SK-N-SH (cell line): ENCODE data around the gene TMEM167A. TPM values are rescaled to one million over a fixed set of nuclear protein-coding genes. Genes with fewer than 3 reads are reported as not detected.
A peak's percentile ranks its signal among the peaks of the same experiment; 100 is the strongest.

ENCODE experiments used
- CTCF ChIA-PET: fragments of 300-600, 350-600 bp; formaldehyde crosslinking; extraction: SDS; loops from one replicate; lab custom pipeline; 2021; lab: Yijun Ruan, JAX
- POLR2A ChIA-PET: fragments of 350-600 bp; sonication (Branson Sonifier 250); formaldehyde crosslinking; extraction: SDS; loops from one replicate; lab custom pipeline; 2020; ENCODE audit warnings: antibody characterized with exemption, inconsistent platforms; lab: Yijun Ruan, JAX
- DNase-seq: peaks from one replicate; pipeline ENCODE4 v3.0.0; 2012
- H2AFZ ChIP-seq: fragments of 200-600 bp; sonication (generic); 2 replicates; pipeline ENCODE4 v1.8.1; 2016; ENCODE audit warnings: antibody characterized with exemption, mild to moderate bottlenecking, low read depth
- H3F3A ChIP-seq: fragments of 200-600 bp; sonication (generic); replicated peaks from 2 replicates; pipeline ENCODE3; 2016; ENCODE audit warnings: antibody characterized with exemption, mild to moderate bottlenecking; ENCODE audit not compliant: insufficient read depth
- H3K27ac ChIP-seq, 2 experiments: fragments of 200-500 bp in 1 of 2; fragments of 200-600 bp in 1 of 2; sonication (Bioruptor generic) in 1 of 2; sonication (generic), shearing (Covaris generic) in 1 of 2; 2 replicates each; pipeline versions ENCODE4 v1.5.1 to v1.6.1; 2014 to 2016; ENCODE audit warnings: low read depth in 2 of 2, inconsistent platforms in 1 of 2, low read length in 1 of 2, mild to moderate bottlenecking in 1 of 2, mixed read lengths in 1 of 2
- H3K27me3 ChIP-seq: fragments of 200-600 bp; sonication (generic), shearing (Covaris generic); 2 replicates; pipeline ENCODE4 v1.6.1; 2016; ENCODE audit warnings: mixed run types; ENCODE audit not compliant: insufficient read depth
- H3K36me3 ChIP-seq, 2 experiments: fragments of 200-500 bp in 1 of 2; fragments of 200-600 bp in 1 of 2; sonication (Bioruptor generic) in 1 of 2; sonication (generic) in 1 of 2; replicated peaks in 1 of 2; 2 replicates each; pipeline versions ENCODE3 to v1.5.1; 2014 to 2016; ENCODE audit warnings: low read length in 1 of 2, mild to moderate bottlenecking in 1 of 2; ENCODE audit not compliant: insufficient read depth in 2 of 2, control insufficient read depth in 1 of 2
- H3K4me1 ChIP-seq, 2 experiments: fragments of 200-500 bp in 1 of 2; fragments of 200-600 bp in 1 of 2; sonication (Bioruptor generic) in 1 of 2; sonication (generic), shearing (Covaris generic) in 1 of 2; 2 replicates each; pipeline versions ENCODE4 v1.5.1 to v1.6.1; 2014 to 2016; ENCODE audit warnings: low read depth in 1 of 2, low read length in 1 of 2, mixed run types in 1 of 2; ENCODE audit not compliant: insufficient read depth in 2 of 2, control insufficient read depth in 1 of 2
- H3K4me2 ChIP-seq: fragments of 200-600 bp; sonication (generic), shearing (Covaris generic); 2 replicates; pipeline ENCODE4 v1.6.1; 2017; ENCODE audit warnings: mixed run types
- H3K4me3 ChIP-seq, 2 experiments: fragments of 200-500 bp in 1 of 2; fragments of 200-600 bp in 1 of 2; sonication (Bioruptor generic) in 1 of 2; sonication (generic), shearing (Covaris generic) in 1 of 2; 2 replicates each; pipeline versions ENCODE4 v1.5.1 to v1.8.1; 2014 to 2016; ENCODE audit warnings: low read depth in 2 of 2, inconsistent platforms in 1 of 2, low read length in 1 of 2, mild to moderate bottlenecking in 1 of 2, mixed read lengths in 1 of 2, moderate library complexity in 1 of 2
- H3K79me2 ChIP-seq: fragments of 200-600 bp; sonication (generic); 2 replicates; pipeline ENCODE4 v1.8.1; 2017; ENCODE audit warnings: mild to moderate bottlenecking; ENCODE audit not compliant: insufficient read depth
- H3K9ac ChIP-seq: fragments of 200-600 bp; sonication (generic); 2 replicates; pipeline ENCODE4 v1.6.1; 2017; ENCODE audit warnings: mixed run types
- H3K9me2 ChIP-seq: fragments of 200-600 bp; sonication (generic); 2 replicates; pipeline ENCODE4 v1.6.1; 2017; ENCODE audit warnings: mixed run types
- H3K9me3 ChIP-seq: fragments of 200-600 bp; sonication (generic); 2 replicates; pipeline ENCODE4 v1.6.1; 2017; ENCODE audit warnings: mixed run types, mild to moderate bottlenecking, moderate library complexity
- H4K20me1 ChIP-seq: fragments of 200-600 bp; sonication (generic); 2 replicates; pipeline ENCODE4 v1.6.1; 2017; ENCODE audit warnings: mild to moderate bottlenecking, mixed run types; ENCODE audit not compliant: insufficient read depth
- CHD2 ChIP-seq: fragments of 150-350 bp; IDR thresholded peaks from 2 replicates; pipeline ENCODE4 v1.6.1; 2018; ENCODE audit warnings: low read length; ENCODE audit not compliant: partially characterized antibody
- ELF1 ChIP-seq: IDR thresholded peaks from 2 replicates; pipeline ENCODE4 v1.4.0; 2012
- EP300 ChIP-seq, 2 experiments: IDR thresholded peaks; 2 replicates each; pipeline versions ENCODE4 v1.4.0 to v1.6.1; 2012; ENCODE audit warnings: borderline replicate concordance in 1 of 2, low read depth in 1 of 2, low read length in 1 of 2
- FOXM1 ChIP-seq: IDR thresholded peaks from 2 replicates; pipeline ENCODE4 v1.4.0; 2012; ENCODE audit warnings: low read depth, mild to moderate bottlenecking
- GABPA ChIP-seq: IDR thresholded peaks from 2 replicates; pipeline ENCODE4 v1.4.0; 2012; ENCODE audit warnings: low read depth, mild to moderate bottlenecking
- GATA2 ChIP-seq: sonication (generic); formaldehyde crosslinking; IDR thresholded peaks from 2 replicates; pipeline ENCODE4 v1.5.0; 2020; ENCODE audit warnings: mild to moderate bottlenecking, missing genetic modification reagents
- MEF2A ChIP-seq: IDR thresholded peaks from 2 replicates; pipeline ENCODE4 v1.4.0; 2012; ENCODE audit warnings: low read depth, borderline replicate concordance
- MXI1 ChIP-seq: IDR thresholded peaks from 2 replicates; pipeline ENCODE4 v1.6.1; 2012; ENCODE audit warnings: mild to moderate bottlenecking, low read depth, low read length, improper control_type of control experiment
- NFIC ChIP-seq: IDR thresholded peaks from 2 replicates; pipeline ENCODE4 v1.4.0; 2012; ENCODE audit warnings: borderline replicate concordance
- PBX3 ChIP-seq: IDR thresholded peaks from 2 replicates; pipeline ENCODE4; 2012
- POLR2AphosphoS5 ChIP-seq: IDR thresholded peaks from 2 replicates; pipeline ENCODE4 v1.6.1; 2012; ENCODE audit warnings: low read depth, low read length
- RCOR1 ChIP-seq: fragments of 150-350 bp; IDR thresholded peaks from 2 replicates; pipeline ENCODE4 v1.6.1; 2017; ENCODE audit warnings: antibody characterized with exemption, low read length
- REST ChIP-seq: IDR thresholded peaks from 2 replicates; pipeline ENCODE4 v1.6.1; 2012; ENCODE audit warnings: mild to moderate bottlenecking, low read depth, low read length, moderate library complexity
- RFX5 ChIP-seq: IDR thresholded peaks from 2 replicates; pipeline ENCODE4 v1.6.1; 2012; ENCODE audit warnings: mild to moderate bottlenecking, improper control_type of control experiment, low read length
- SIN3A ChIP-seq: IDR thresholded peaks from 2 replicates; pipeline ENCODE4 v1.6.1; 2012; ENCODE audit warnings: low read depth, mild to moderate bottlenecking, low read length, moderate library complexity, borderline replicate concordance
- SMC3 ChIP-seq: IDR thresholded peaks from 2 replicates; pipeline ENCODE4 v1.6.1; 2012; ENCODE audit warnings: low read depth, low read length, improper control_type of control experiment
- TCF12 ChIP-seq: IDR thresholded peaks from 2 replicates; pipeline ENCODE4 v1.4.0; 2012
- TEAD4 ChIP-seq: IDR thresholded peaks from 2 replicates; pipeline ENCODE4 v1.4.0; 2012; ENCODE audit warnings: mild to moderate bottlenecking, borderline replicate concordance; ENCODE audit not compliant: insufficient read depth
- USF1 ChIP-seq: IDR thresholded peaks from 2 replicates; pipeline ENCODE4 v1.4.0; 2012; ENCODE audit warnings: low read depth, borderline replicate concordance
- WGBS: methylation state at CpG from one replicate; pipeline ENCODE4 v1.1.6; 2017; ENCODE audit warnings: low lambda C conversion rate; 5-methylcytosine and 5-hydroxymethylcytosine counted together
- polyA plus RNA-seq, 3 experiments: library from polyadenylated mRNA; depleted of rRNA; stranded (reverse); fragments of >200 nt; gene quantifications; 2 replicates each; pipeline ENCODE4 v1.2.3, GENCODE V29; 2012
- TF ChIP-seq, protein P1 (sequence below): IDR thresholded peaks from 2 replicates; pipeline ENCODE4 v1.4.0; 2012; ENCODE audit warnings: low read depth, borderline replicate concordance

TMEM167A gene
- polyA plus RNA-seq, 1 of the 3 experiments (the other 2 are of a cell fraction): 23.7 TPM

- CTCF ChIA-PET: no interaction called here
- Histone ChIP-seq H3K79me2 (peaks cover 24% of the 10 kb centered on the region), H3F3A (peaks cover 17% of the 10 kb centered on the region), H2AFZ (no peak overlapping the region), H3K9ac (no peak overlapping the region), H3K36me3 (no peaks in the 10 kb centered on the region), H3K27ac (no peak overlapping the region), H3K9me3 (no peaks in the 10 kb centered on the region), H3K4me3 (no peak overlapping the region), H3K9me2 (no peaks in the 10 kb centered on the region), H3K27me3 (no peaks in the 10 kb centered on the region), H3K4me1 (peaks cover 9 to 24% of the 10 kb centered on the region in 2 experiments; a peak in 3 of 4 replicates), H3K4me2 (no peak overlapping the region), H4K20me1 (no peaks in the 10 kb centered on the region)
- POLR2A ChIA-PET: no interaction called here
- no peak for DNase-seq
- no peak for TF ChIP-seq REST
- no peak for TF ChIP-seq FOXM1
- no peak for TF ChIP-seq MEF2A
- no peak for TF ChIP-seq RCOR1
- TF ChIP-seq GABPA: no peak
- no peak for TF ChIP-seq ELF1
- no peak for TF ChIP-seq MXI1
- TF ChIP-seq PBX3: no peak
Measured at GRCh38 chr5:83099001-83099400, 21.8 kb upstream of the TMEM167A start.

GRCh38 chr5:83097689-83098231, 20.6 kb upstream of the TMEM167A start:
- no peak for DNase-seq
- Histone ChIP-seq H3K36me3 (no peaks in the 10 kb centered on the region), H3K79me2 (peaks cover 24% of the 10 kb centered on the region), H4K20me1 (no peaks in the 10 kb centered on the region), H3K27me3 (no peaks in the 10 kb centered on the region), H3K9me3 (peaks cover 8% of the 10 kb centered on the region; the same call in 1 of the 2 replicates), H3K4me3 (no peak overlapping the region), H3K4me2 (peak overlapping the region; percentile 48; the same call in 1 of the 2 replicates), H2AFZ (no peak overlapping the region), H3K9ac (peak overlapping the region; percentile 11; the same call in 1 of the 2 replicates), H3F3A (peaks cover 17% of the 10 kb centered on the region), H3K9me2 (no peaks in the 10 kb centered on the region), H3K27ac (peak overlapping the region; percentile 58 to 78; a peak in 3 of 4 replicates), H3K4me1 (peaks cover 9 to 24% of the 10 kb centered on the region in 2 experiments; a peak in 3 of 4 replicates)
- TF ChIP-seq CHD2 (no peak), RFX5 (no peak), NFIC (peak; percentile 54; the same call in 1 of the 2 replicates), POLR2AphosphoS5 (no peak), EP300 (IDR thresholded peaks at IDR 0.05; ENCODE audit: borderline replicate concordance in 1 of 2, low read depth in 1 of 2, low read length in 1 of 2) (peak in 1 of 2 experiments; percentile 51; a peak in 1 of 4 replicates), TCF12 (peak; percentile 30; the same call in 1 of the 2 replicates), SMC3 (no peak), GATA2 (no peak), SIN3A (no peak), PBX3 (peak; percentile 60), USF1 (no peak), TEAD4 (no peak)
- TF ChIP-seq, protein P1, sequence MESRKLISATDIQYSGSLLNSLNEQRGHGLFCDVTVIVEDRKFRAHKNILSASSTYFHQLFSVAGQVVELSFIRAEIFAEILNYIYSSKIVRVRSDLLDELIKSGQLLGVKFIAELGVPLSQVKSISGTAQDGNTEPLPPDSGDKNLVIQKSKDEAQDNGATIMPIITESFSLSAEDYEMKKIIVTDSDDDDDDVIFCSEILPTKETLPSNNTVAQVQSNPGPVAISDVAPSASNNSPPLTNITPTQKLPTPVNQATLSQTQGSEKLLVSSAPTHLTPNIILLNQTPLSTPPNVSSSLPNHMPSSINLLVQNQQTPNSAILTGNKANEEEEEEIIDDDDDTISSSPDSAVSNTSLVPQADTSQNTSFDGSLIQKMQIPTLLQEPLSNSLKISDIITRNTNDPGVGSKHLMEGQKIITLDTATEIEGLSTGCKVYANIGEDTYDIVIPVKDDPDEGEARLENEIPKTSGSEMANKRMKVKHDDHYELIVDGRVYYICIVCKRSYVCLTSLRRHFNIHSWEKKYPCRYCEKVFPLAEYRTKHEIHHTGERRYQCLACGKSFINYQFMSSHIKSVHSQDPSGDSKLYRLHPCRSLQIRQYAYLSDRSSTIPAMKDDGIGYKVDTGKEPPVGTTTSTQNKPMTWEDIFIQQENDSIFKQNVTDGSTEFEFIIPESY: no peak
- ChIA-PET CTCF (interaction anchor here (0.7 kb wide), 1 partner anchor 17 kb away, joined by 3 read pairs; no protein-coding TSS in a partner anchor), POLR2A (no interaction called here)
- WGBS: 49% methylated on average over 2 of the region's 2 CpGs
